Hair follicular keratinocyte (primary cell): Measurements from ENCODE around the gene CUTC. TPM values are rescaled to one million over a fixed set of nuclear protein-coding genes. Genes with fewer than 3 reads are reported as not detected.

Experiments
- total RNA-seq: library from RNA; depleted of rRNA; stranded (reverse); fragments of >200 nt; gene quantifications from 2 replicates; pipeline ENCODE4 v1.2.3, GENCODE V29; 2015

Gene CUTC, protein sequence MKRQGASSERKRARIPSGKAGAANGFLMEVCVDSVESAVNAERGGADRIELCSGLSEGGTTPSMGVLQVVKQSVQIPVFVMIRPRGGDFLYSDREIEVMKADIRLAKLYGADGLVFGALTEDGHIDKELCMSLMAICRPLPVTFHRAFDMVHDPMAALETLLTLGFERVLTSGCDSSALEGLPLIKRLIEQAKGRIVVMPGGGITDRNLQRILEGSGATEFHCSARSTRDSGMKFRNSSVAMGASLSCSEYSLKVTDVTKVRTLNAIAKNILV
- total RNA-seq: 17.6 and 26.2 TPM in 2 replicates

DNA sequence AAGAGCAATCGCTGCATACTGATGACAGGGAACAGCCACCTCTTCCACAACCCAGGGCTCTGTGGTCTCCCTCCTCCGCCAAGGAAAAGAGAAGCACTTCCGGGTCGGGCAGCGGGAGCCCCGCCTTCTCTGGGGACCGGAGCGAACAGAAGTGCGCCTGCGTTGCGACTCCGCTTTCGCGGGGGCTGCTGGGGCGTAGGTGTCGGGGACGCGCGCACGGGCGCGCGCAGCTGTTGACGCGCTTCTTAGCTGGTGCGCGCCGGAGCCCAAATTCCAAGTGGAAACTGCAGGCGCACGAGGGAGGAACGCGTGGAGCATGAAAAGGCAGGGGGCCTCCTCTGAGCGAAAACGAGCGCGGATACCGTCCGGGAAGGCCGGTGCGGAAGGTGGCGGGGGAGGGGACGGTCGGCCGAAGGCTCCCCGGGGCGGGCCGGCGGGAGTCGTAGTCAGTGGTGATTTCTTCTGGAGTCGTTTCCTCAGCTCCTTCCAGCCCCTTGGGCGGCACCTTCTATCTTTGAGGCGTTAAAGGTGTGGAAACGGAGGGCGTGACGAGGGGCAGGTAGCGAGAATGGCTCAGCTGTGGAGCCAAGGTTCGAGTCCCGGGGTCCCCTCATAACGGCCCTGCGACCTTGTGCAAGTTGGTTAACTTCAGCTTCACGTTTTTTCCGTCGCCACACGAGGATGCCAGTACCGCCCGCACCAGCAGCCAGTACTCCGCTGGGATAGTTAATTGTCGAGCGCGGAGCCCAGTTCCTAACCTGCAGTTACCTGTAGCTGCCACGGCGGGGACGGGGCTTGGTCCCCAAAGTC is at the start of gene CUTC, which contains the start of gene COX15:
Gene CUTC (plus strand): TSS at position 202 of the 810 bp plus-strand sequence. CDS start 115 bp downstream, at position 317.
Gene COX15 (minus strand): TSS at position 95 of the 810 bp plus-strand sequence. CDS start 78 bp downstream, at position 17.

GRCh38 chr10:99782447-99783286 is 50.6 kb downstream of the CUTC start, which contains the start of gene ABCC2:
Gene ABCC2 (plus strand): TSS chr10:99782640. CDS start chr10:99782845, 205 bp downstream.

Other genes with a start within 250 kb of the CUTC start
- gene NKX2-3, start 199.3 kb upstream of the CUTC start, total RNA-seq: not detected in 2 replicates
- gene SLC25A28, start 111.8 kb upstream of the CUTC start, total RNA-seq: 6.5 and 9.9 TPM in 2 replicates
- gene ENTPD7, start 72.7 kb upstream of the CUTC start, total RNA-seq: 11.5 and 13.4 TPM in 2 replicates
- 23.6 and 24.7 TPM in 2 replicates for gene COX15, start 107 bp upstream of the CUTC start, total RNA-seq
- gene ABCC2, start 50.4 kb downstream of the CUTC start, total RNA-seq: 0.15 and 0.39 TPM in 2 replicates